ENCODE data around the gene MPG. TPM values are rescaled to one million over a fixed set of nuclear protein-coding genes. Genes with fewer than 3 reads are reported as not detected.

MPG gene
- total RNA-seq, 1 experiment from 2014 or later, result 62.8 TPM

GRCh38 chr16:34648-34987, 43.4 kb upstream of the MPG start:
- Mint-ChIP-seq H3K27me3 (ENCODE audit: insufficient read depth, unreplicated experiment) (no peaks in the 10 kb centered on the region), H3K9me3 (ENCODE audit: unreplicated experiment) (no peaks in the 10 kb centered on the region), H3K4me3 (ENCODE audit: unreplicated experiment) (no peak overlapping the region), H3K4me1 (ENCODE audit: insufficient read depth, unreplicated experiment) (no peaks in the 10 kb centered on the region), H3K27ac (ENCODE audit: low read depth, unreplicated experiment) (no peak overlapping the region), H3K36me3 (ENCODE audit: insufficient read depth, unreplicated experiment) (peaks cover 5% of the 10 kb centered on the region)
- BruUV-seq (replicated peaks), result no TSS peak
- intact Hi-C loops (cut with micrococcal nuclease), result no loop called here
- TF ChIP-seq CTCF (IDR thresholded peaks at IDR 0.05; ENCODE audit: unreplicated experiment), result no peak
- no peak for DNase-seq (ENCODE audit: unreplicated experiment)
- ChIA-PET POLR2A (no interaction called here), CTCF (interaction anchor here (0.9 kb wide), 1 partner anchor 72 kb away, joined by 4 read pairs; no protein-coding TSS in a partner anchor)

DNA sequence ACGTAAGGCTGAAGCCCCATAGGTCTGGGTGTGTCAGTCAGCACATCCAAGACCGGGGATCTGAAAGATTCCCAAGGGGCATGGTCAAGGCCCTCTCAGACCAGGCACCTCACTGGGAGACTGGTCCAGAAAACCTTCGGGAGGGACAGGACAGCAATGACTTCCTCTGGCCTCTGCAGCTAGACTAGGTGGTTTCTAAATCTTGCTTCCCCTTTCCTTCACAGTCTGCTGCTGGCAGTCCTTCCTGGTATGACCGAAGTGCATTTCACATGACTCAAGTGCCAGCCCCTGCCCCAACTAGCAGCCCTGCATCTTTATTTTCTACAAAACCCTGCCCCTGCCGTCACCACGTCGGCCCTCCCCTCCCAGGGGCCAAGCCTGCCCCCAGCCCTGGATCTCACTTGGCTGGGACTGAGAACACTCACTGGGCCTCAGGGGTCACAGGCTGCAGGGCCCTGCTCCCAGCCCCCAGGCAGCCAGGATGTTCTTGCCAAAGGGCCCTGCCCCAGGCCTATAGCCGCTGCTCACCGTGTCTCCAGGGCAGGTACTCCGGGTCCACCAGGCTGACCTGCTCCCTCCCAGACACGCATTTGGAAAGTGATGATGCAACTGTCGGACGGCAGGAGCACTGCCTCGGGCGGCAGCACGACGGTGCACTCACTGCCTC, 42.9 kb upstream of the MPG start:
- Mint-ChIP-seq H3K27ac (ENCODE audit: low read depth, unreplicated experiment) (no peak overlapping the region), H3K27me3 (ENCODE audit: insufficient read depth, unreplicated experiment) (no peaks in the 10 kb centered on the region), H3K36me3 (ENCODE audit: insufficient read depth, unreplicated experiment) (peaks cover 5% of the 10 kb centered on the region), H3K4me3 (ENCODE audit: unreplicated experiment) (no peak overlapping the region), H3K4me1 (ENCODE audit: insufficient read depth, unreplicated experiment) (no peaks in the 10 kb centered on the region), H3K9me3 (ENCODE audit: unreplicated experiment) (no peaks in the 10 kb centered on the region)
- DNase-seq (ENCODE audit: unreplicated experiment), result peak; percentile 48
- no peak for TF ChIP-seq CTCF (IDR thresholded peaks at IDR 0.05; ENCODE audit: unreplicated experiment)
- BruUV-seq (replicated peaks), result no TSS peak
- ChIA-PET POLR2A (no interaction called here), CTCF (interaction anchor here (0.9 kb wide), 1 partner anchor 72 kb away, joined by 4 read pairs; no protein-coding TSS in a partner anchor)
- intact Hi-C loops (cut with micrococcal nuclease), result no loop called here

GRCh38 chr16:35678-36305, 42.2 kb upstream of the MPG start:
- H3K27ac Mint-ChIP-seq (ENCODE audit: low read depth, unreplicated experiment), result no peak overlapping the region
- no TSS peak for BruUV-seq (replicated peaks)

More at GRCh38 chr16:35678-36305, 42.2 kb upstream of the MPG start:
- intact Hi-C loops (cut with micrococcal nuclease), result no loop called here
- no peak for DNase-seq (ENCODE audit: unreplicated experiment)
- TF ChIP-seq CTCF (IDR thresholded peaks at IDR 0.05; ENCODE audit: unreplicated experiment), result no peak
- POLR2A ChIA-PET, result interaction anchor here (1.0 kb wide), 1 partner anchor 18 kb away, joined by 4 read pairs; the partner anchor contains the start of genes POLR3K and SNRNP25
- CTCF ChIA-PET, result no interaction called here
- Mint-ChIP-seq H3K4me3 (ENCODE audit: unreplicated experiment) (no peak overlapping the region), H3K4me1 (ENCODE audit: insufficient read depth, unreplicated experiment) (no peaks in the 10 kb centered on the region), H3K36me3 (ENCODE audit: insufficient read depth, unreplicated experiment) (peaks cover 5% of the 10 kb centered on the region), H3K9me3 (ENCODE audit: unreplicated experiment) (no peaks in the 10 kb centered on the region), H3K27me3 (ENCODE audit: insufficient read depth, unreplicated experiment) (no peaks in the 10 kb centered on the region)

All from MCF 10A (cell line).